Left colon (tissue), 2 donors: ENCODE results near the gene FBXL17. TPM values are rescaled to one million over a fixed set of nuclear protein-coding genes. Genes with fewer than 3 reads are reported as not detected.

Source experiments
- ATAC-seq: fragments of 200-7000 bp; cut with Tn5 transposase; one replicate; pipeline ENCODE4 v1.9.1; 2020; ENCODE audit warnings: mild to moderate bottlenecking, moderate library complexity
- DNase-seq, 2 donors: peaks; one replicate each; pipeline ENCODE4 v3.0.0-alpha.2; 2020
- intact Hi-C, 2 donors: fragments of 100-400 bp; cut with DNase I in 1 of 2; cut with micrococcal nuclease in 1 of 2; formaldehyde crosslinking; loops; one replicate each; pipeline versions ENCODE4 v1.11.2 to v1.14.0; 2022; cut with DNase I, micrococcal nuclease
- total RNA-seq, 2 donors: library from RNA; stranded (reverse); fragmentation: NEBNext Ultra II Directional; extraction: Animal tissue kit (Norgen Biotek cat#: 25700); gene quantifications; one replicate each; pipeline ENCODE4 v1.2.1, GENCODE V29; 2021
- donor health status: DM: no; HTN: no; CAD: no.
- donor health status: DM: yes; HTN: yes; CAD: no.

FBXL17 gene
- total RNA-seq, 2 donors from 2014 or later: 19.5 to 30.9 TPM

DNA sequence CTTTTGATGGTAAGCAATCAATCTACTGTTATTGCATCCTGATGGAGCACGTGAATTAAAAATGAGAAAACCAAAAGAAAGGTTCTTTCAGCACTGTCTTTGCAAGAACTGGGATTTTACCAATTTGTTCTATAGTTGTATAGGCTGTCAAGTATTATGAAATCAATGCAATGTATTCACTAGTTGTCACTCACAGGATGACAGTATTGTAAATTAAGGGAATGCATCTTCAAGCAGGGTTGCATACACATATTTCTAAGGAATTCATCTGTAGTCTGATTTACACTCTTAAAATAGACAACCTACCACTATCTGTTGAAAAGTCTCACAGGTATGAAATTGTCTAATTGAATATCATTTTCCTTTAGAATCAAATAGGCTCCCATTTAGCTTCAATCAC is 252.8 kb downstream of the FBXL17 start:
- ATAC-seq (no peak), DNase-seq (no peak)
- intact Hi-C loops: no loop called here

DNA sequence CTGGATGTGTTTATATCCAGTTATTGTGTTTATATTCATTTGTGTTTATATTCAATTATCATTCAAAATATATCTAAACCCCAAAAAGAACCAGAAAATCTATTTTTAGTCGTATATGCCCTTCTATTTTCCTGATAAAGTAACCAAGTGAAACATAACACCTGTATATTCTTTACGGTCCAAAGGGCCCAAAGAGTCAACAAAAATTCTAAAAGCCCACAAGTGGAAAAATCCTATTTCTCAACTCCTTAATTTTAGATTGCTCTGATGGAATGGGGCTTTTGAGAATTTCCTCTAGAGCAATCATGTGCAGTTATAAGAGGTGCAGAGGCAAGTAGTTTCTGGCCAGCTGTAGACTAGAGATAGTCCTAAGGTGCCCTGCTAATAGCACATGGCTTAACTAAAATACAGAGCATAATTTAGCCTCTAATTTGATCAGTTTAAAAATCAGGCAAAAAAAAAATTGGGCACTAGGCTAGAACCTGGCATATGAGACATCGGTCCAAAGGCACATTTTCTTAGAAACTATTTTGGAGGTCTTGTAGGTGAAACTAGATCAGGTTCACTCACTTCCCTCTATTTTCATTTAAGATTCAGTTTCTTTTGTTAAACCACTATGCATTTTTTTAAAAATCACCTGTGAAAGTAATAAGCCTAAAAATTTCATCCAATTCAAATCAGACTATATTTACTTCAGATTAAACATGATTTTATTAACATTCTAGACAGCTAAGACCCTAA is 256.0 kb downstream of the FBXL17 start:
- no peak for DNase-seq
- ATAC-seq: no peak
- intact Hi-C loops: no loop called here

DNA sequence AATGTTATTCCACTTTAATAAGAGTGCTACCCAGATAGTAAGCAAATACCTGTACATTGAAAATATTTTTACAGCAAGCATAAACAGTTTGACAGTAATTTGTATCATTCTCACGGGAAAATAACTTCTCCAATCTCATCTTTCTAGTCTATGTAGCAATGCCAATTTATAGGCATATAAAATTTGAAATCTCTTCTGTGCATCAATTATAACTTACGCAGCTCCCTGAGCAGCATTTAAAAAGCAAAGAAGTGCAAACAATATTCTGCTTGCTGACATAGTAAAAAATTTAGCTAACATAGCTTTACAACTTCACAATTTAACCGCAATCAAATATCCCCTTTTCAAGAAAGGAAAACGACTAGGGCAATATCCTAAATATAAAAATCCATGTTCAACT is 257.3 kb downstream of the FBXL17 start:
- no peak for DNase-seq
- intact Hi-C loops: no loop called here
- ATAC-seq: no peak

GRCh38 chr5:108122702-108123101 is 259.2 kb downstream of the FBXL17 start:
- ATAC-seq: no peak
- DNase-seq: no peak
- intact Hi-C loops: no loop called here

DNA sequence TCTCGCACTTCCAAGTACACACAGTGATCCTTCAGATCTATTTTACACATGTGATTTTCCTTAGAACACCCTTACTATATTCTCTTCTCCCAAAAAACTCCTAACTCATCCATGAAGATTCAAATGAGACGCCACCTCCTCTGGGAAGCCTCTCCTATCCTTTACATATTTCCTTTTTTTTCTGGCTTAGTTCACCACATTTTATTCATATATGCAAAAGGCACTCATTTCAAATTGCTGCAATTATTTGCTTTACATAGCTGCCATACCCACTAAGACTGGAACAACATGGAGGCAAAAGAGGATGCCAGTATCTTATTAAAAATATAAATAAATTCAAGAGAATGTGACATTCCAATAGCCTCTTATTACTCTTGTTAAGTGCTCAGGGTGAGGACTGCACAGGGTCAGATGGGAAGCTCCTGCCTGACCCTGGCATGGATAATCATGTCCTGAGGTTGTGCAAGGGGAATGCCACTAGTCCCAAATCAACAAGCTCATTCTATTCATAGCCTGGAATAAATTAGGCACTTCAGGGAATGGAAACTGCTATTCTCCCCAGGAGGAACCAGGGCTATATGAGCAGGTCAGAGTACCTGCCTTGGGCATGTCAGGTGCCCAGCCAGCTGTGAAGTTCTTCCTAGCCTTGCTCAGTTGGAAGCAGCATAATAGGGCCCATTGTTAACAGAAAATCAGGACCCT is 262.9 kb downstream of the FBXL17 start:
- ATAC-seq: no peak
- intact Hi-C loops: no loop called here
- DNase-seq: no peak

DNA sequence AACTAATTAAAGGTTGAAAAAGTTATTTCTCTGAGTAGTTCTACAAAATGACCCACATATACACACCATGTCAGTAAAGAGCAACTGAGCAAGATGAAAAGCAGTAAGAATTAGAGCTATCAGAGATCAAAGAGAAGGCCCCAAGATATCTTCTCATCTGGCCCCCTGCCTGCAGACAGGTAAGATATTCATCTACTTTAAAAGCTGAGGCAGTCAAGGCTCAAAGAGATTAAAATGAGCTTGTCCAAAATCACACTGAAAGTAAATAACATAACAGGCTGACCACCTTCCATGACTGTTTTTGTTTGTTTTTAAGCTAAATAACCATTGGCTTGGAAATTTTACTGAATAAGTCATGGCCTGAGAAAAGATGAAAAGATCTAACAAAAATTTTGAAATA is 266.2 kb downstream of the FBXL17 start:
- intact Hi-C loops: no loop called here
- DNase-seq (no peak), ATAC-seq (no peak)

DNA sequence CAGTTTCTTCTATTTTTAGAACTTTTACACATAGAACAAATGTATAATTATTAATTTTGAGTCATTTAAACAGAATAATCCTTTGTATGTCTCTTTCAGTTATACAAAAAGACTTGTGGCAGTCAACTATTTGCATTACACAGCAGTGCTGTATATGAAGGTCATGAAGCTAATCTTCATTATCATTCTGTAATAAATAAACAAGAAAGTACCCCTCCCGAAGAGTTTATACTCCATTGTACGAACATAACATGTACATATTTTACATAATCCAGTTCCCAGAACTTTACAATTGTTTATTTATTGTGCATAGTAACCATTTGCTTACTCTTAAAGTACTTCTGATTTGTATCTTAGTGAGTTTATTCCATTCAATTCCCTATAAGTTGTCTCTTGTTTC is 267.9 kb downstream of the FBXL17 start:
- intact Hi-C loops: no loop called here
- no peak for ATAC-seq
- DNase-seq: no peak

DNA sequence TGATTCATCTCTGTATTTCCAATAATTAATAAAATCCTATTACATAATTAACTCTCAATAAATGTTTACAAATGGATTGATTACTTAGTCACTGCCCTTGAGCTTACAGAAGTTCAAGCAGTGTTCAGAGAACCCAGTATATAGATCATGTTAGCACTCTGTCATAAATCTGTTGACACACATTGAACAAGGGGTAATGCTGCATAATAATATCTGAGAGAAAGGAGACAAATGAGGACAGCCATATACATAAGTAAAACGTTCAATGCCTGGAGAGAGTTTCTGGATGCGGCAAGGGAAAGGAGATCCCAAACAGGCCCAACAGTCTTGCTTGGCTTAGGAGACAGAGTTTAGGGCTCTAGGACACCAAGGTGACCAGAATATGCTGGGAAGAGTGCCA is 270.2 kb downstream of the FBXL17 start:
- no peak for DNase-seq
- intact Hi-C loops: no loop called here
- ATAC-seq: no peak

- no peak for DNase-seq
- intact Hi-C loops: no loop called here
- ATAC-seq: no peak
These were observed 272.8 kb downstream of the FBXL17 start for GRCh38 chr5:108109059-108109458.

DNA sequence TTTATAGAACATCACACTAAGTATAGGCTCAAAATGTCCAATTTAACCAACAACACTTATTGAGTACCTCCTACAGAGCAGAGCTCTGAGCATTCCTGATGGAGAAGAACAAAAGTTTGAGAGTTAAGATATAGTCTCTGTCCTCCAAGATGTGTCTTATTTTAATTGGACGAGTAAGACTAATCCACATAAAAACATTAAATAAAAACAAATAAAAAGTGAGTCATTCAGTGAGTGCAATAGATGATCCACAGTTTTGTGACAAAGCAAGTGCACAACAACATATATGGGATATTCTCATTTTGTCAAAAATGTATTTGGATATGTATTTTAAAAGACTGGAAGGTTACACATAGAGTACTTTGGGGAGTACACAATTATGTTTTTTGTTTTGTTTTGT is 277.4 kb downstream of the FBXL17 start:
- no peak for DNase-seq
- no peak for ATAC-seq
- intact Hi-C loops: no loop called here

DNA sequence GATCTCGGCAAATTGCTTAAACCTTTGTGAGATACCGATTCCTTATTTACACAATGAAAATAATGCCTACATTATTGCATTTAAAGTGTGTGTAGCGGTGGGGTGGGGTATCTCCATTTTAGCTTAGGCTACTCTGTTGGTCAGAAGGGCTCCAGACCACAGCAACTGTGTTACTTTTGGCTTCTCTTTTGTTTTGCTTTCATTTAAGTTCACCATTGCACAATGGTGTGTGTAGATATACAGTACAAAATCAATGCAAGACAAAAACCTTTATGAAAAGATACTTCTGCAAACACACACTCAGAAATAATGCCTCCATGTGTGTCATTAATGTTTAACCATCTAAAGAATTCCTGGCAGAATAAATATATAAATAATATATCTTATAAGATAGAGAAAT is 279.4 kb downstream of the FBXL17 start:
- DNase-seq (no peak), ATAC-seq (no peak)
- intact Hi-C loops: no loop called here

DNA sequence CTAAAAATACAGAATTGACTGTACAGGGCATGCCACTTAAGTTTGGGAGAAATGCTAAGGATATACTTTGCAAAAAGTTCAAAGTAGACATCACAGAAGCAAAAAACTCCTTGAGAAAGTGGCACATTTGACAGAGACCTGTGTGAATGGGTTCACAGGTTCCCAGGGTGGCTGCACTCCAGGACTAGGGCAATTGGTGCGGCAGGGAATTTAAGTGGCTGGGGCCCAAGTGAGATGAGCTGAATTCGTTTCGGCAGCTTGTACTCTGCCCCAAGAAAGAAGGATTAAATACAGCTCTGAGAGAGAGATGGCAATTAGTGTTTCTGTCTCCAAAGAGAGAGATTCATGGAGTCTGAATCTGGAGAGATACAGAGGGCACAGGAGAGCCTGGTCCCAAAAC is 280.1 kb downstream of the FBXL17 start:
- DNase-seq: no peak
- no peak for ATAC-seq
- intact Hi-C loops: no loop called here

- no peak for DNase-seq
- no peak for ATAC-seq
- intact Hi-C loops: no loop called here
These were observed 280.8 kb downstream of the FBXL17 start for GRCh38 chr5:108101130-108101529.

DNA sequence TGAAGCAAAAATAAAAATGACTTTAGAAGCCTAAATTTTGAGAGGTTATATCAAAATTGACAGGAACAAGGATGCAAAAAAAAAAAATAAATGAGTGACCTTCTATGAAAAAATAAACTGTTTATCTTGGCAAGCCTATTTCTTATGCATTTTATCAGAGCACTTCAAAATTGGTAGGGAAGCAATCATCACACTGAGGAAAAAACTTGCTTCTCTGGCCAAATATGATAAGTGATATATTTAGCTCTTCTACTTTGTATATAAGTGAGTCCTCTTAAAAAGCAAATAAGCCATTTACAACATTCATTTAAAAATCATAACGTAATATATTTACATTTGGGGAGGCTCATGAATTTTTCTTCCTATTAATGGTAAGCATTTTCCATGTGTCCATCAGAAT is 287.1 kb downstream of the FBXL17 start:
- intact Hi-C loops: no loop called here
- DNase-seq (no peak), ATAC-seq (no peak)

GRCh38 chr5:108093186-108093585 is 288.7 kb downstream of the FBXL17 start:
- DNase-seq (no peak), ATAC-seq (no peak)
- intact Hi-C loops: no loop called here

DNA sequence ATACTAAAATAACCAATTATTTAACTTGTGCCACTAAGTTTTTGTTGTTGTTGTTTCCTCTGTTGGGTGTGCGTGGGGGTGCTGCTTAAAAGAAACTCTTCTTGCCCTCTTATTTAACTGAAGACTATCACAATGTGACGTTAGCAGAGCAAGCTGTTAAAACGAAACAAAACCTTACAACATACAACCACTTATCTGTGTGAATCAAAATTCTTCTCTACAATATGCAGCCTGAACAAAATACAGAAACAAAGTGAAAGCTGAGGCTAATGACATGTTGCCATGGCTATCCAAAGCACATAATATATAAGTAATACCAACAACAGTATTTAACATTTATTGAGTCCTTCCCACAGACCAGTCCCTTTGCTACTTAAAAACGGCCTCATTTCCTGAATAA is 291.0 kb downstream of the FBXL17 start:
- DNase-seq: no peak
- intact Hi-C loops: no loop called here
- no peak for ATAC-seq

GRCh38 chr5:108084105-108084504 is 297.8 kb downstream of the FBXL17 start:
- ATAC-seq: no peak
- no peak for DNase-seq
- intact Hi-C loops: no loop called here

DNA sequence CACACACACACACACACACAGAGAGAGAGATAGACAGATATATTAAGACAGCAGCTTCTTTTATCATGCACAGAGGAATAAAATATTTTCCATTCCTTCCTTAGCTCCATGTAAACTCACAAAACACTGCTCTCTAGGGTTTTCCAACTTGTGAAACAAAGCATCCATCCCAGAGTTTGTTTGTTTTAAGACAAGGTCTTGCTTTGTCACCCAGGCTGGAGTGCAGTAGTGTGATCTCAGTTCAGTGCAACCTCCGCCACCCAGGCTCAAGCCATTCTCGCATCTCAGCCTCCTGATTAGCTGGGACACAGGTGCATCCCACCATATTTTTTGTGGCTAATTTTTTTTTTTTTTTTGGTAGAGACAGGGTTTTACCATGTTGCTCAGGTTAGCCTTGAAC is 298.7 kb downstream of the FBXL17 start:
- DNase-seq: no peak
- intact Hi-C loops: no loop called here
- ATAC-seq: no peak

DNA sequence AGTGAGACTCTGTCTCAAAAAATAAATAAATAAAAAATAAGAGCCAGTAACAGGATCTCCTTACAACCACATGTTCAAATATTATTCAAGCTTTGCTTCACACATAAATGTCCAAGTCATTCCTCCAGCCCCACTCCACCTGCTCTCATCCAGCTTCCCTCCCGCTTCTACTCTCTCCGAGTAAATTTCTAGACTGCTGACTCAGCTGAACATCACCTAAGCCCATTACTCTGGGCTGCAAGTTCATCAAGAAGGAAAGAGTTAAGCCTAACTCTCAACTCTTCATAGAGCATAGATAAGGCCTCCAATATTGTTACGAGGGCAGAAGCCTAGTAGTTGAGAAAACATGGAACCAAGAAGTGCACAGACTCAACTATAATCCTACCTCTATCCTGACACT is 300.2 kb downstream of the FBXL17 start:
- ATAC-seq (no peak), DNase-seq (no peak)
- intact Hi-C loops: no loop called here

GRCh38 chr5:108079753-108080152 is 302.1 kb downstream of the FBXL17 start:
- no peak for ATAC-seq
- no peak for DNase-seq
- intact Hi-C loops: no loop called here

GRCh38 chr5:108078882-108079281 is 303.0 kb downstream of the FBXL17 start:
- ATAC-seq (no peak), DNase-seq (no peak)
- intact Hi-C loops: no loop called here
